ENCODE results near the gene RYR1. TPM values are rescaled to one million over a fixed set of nuclear protein-coding genes. Genes with fewer than 3 reads are reported as not detected.
"Not testable (repeated sequence)": the region's sequence is repeated elsewhere in the genome, so short reads cannot be mapped to it uniquely, and the experiment has no call there.

Gene RYR1
- total RNA-seq, 1 donor from 2014 or later, result 0.32 TPM

DNA sequence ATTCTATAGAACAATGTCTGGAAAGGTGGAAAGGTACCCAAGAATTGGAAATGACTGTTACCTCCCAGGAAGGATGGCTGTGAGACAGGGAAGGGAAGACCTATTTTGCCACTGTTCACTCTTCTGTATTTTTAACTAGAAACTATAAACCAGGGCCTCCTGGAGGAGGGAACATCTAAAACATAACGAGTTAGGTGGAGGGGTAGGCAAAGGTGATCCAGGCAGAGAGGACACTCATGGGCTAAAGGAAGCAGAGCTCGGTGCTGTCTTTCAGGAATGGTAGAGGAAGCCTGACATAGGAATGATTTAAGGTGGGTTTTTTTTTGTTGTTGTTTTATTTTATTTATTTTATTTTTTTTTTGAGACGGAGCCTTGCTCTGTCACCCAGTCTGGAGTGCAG lies 191.3 kb downstream of the RYR1 start:
- peaks cover 16% of the 10 kb centered on the region for H3K79me2 ChIP-seq (ENCODE audit: insufficient read depth, low read length)
- H3K9ac ChIP-seq (ENCODE audit: low read length), result no peak overlapping the region
- H3K27me3 ChIP-seq (ENCODE audit: insufficient read depth, low read length), result no peaks in the 10 kb centered on the region
- Mint-ChIP-seq H3K27me3 (ENCODE audit: low read depth, unreplicated experiment) (no peaks in the 10 kb centered on the region), H3K36me3 (ENCODE audit: low read depth, unreplicated experiment) (peaks cover 8% of the 10 kb centered on the region), H3K4me1 (ENCODE audit: low read depth, unreplicated experiment) (peaks cover 6% of the 10 kb centered on the region), H3K9me3 (ENCODE audit: unreplicated experiment) (no peaks in the 10 kb centered on the region), H3K27ac (ENCODE audit: unreplicated experiment) (no peak overlapping the region), H3K4me3 (ENCODE audit: unreplicated experiment) (peak overlapping the region; percentile 8)
- TF ChIP-seq, protein P1, sequence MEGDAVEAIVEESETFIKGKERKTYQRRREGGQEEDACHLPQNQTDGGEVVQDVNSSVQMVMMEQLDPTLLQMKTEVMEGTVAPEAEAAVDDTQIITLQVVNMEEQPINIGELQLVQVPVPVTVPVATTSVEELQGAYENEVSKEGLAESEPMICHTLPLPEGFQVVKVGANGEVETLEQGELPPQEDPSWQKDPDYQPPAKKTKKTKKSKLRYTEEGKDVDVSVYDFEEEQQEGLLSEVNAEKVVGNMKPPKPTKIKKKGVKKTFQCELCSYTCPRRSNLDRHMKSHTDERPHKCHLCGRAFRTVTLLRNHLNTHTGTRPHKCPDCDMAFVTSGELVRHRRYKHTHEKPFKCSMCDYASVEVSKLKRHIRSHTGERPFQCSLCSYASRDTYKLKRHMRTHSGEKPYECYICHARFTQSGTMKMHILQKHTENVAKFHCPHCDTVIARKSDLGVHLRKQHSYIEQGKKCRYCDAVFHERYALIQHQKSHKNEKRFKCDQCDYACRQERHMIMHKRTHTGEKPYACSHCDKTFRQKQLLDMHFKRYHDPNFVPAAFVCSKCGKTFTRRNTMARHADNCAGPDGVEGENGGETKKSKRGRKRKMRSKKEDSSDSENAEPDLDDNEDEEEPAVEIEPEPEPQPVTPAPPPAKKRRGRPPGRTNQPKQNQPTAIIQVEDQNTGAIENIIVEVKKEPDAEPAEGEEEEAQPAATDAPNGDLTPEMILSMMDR (IDR thresholded peaks at IDR 0.05; ENCODE audit: insufficient read depth, low read depth, low read length), result no peak
- no peak for TF ChIP-seq EZH2 (IDR thresholded peaks at IDR 0.05; ENCODE audit: insufficient read depth, low read length)
- DNase-seq (ENCODE audit: low read depth) (no peak), FAIRE-seq (no peak)
- H3K27ac ChIP-seq (ENCODE audit: low read depth, low read length), result no peak overlapping the region
- no peak overlapping the region for H3K4me2 ChIP-seq (ENCODE audit: low read length)
- H3K4me3 ChIP-seq (ENCODE audit: insufficient read depth, low read depth, low read length), result no peak overlapping the region
- peaks cover 30% of the 10 kb centered on the region for H4K20me1 ChIP-seq (ENCODE audit: insufficient read depth, low read length)
- H3K36me3 ChIP-seq (ENCODE audit: insufficient read depth, low read length), result peaks cover 36% of the 10 kb centered on the region
- H3K4me1 ChIP-seq (ENCODE audit: insufficient read depth, low read length), result peaks cover 5% of the 10 kb centered on the region
- H2AFZ ChIP-seq (ENCODE audit: low read depth, low read length), result no peak overlapping the region
- H3K9me3 ChIP-seq (ENCODE audit: insufficient read depth, low read depth, low read length), result no peaks in the 10 kb centered on the region

DNA sequence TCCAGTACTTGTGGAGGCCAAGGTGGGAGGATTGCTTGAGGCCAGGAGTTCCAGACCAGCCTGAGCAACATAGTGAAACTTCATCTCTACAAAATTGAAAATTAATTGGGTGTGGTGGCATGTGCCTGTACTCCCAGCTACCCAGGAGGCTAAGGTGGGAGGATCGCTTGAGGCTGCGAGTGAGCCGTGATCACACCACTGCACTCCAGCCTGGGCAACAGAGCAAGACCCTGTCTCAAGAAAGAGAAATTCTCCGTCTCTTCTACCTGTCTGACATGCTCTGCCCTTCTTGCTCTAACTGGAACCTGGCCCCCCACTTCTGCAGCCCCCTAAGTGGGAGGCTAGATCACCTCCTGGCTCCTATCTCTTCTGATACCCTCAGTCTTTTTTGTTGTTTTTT lies 192.9 kb downstream of the RYR1 start:
- Histone ChIP-seq H3K27me3 (ENCODE audit: insufficient read depth, low read length) (no peaks in the 10 kb centered on the region), H3K9ac (ENCODE audit: low read length) (no peak overlapping the region), H4K20me1 (ENCODE audit: insufficient read depth, low read length) (peaks cover 23% of the 10 kb centered on the region), H3K36me3 (ENCODE audit: insufficient read depth, low read length) (peaks cover 32% of the 10 kb centered on the region), H2AFZ (ENCODE audit: low read depth, low read length) (no peak overlapping the region), H3K4me3 (ENCODE audit: insufficient read depth, low read depth, low read length) (no peak overlapping the region), H3K4me2 (ENCODE audit: low read length) (no peak overlapping the region), H3K4me1 (ENCODE audit: insufficient read depth, low read length) (no peaks in the 10 kb centered on the region), H3K79me2 (ENCODE audit: insufficient read depth, low read length) (peaks cover 3% of the 10 kb centered on the region), H3K27ac (ENCODE audit: low read depth, low read length) (no peak overlapping the region), H3K9me3 (ENCODE audit: insufficient read depth, low read depth, low read length) (no peaks in the 10 kb centered on the region)
- H3K4me1 Mint-ChIP-seq (ENCODE audit: low read depth, unreplicated experiment), result no peaks in the 10 kb centered on the region
- TF ChIP-seq, protein P1 (IDR thresholded peaks at IDR 0.05; ENCODE audit: insufficient read depth, low read depth, low read length), result no peak
- TF ChIP-seq EZH2 (IDR thresholded peaks at IDR 0.05; ENCODE audit: insufficient read depth, low read length), result no peak
- H3K4me3 Mint-ChIP-seq (ENCODE audit: unreplicated experiment), result no peak overlapping the region
- H3K27me3 Mint-ChIP-seq (ENCODE audit: low read depth, unreplicated experiment), result no peaks in the 10 kb centered on the region
- H3K9me3 Mint-ChIP-seq (ENCODE audit: unreplicated experiment), result no peaks in the 10 kb centered on the region
- H3K36me3 Mint-ChIP-seq (ENCODE audit: low read depth, unreplicated experiment), result peaks cover 12% of the 10 kb centered on the region
- H3K27ac Mint-ChIP-seq (ENCODE audit: unreplicated experiment), result no peak overlapping the region
- FAIRE-seq, result no peak
- DNase-seq (ENCODE audit: low read depth), result no peak

DNA sequence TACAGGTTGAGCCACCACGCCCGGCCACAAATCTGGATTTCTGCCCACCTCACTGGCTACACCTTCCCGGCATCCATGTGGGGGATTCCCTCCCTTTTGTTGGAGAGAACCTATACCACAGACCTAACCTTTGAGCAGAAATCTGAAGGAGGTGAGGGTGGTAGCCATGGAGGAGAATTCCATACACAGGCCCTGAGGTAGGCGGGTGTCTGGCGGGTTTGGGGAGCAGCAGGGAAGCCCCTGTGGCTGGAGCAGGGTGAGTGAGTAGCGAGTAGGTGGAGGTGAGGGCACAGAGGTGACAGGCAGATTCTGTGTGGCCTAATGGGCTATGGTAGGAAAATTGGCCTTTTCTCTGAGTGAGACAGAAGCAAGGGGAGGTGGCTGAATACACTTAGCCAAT lies 196.1 kb downstream of the RYR1 start:
- Histone ChIP-seq H2AFZ (ENCODE audit: low read depth, low read length) (no peak overlapping the region), H3K9me3 (ENCODE audit: insufficient read depth, low read depth, low read length) (no peaks in the 10 kb centered on the region), H3K4me1 (ENCODE audit: insufficient read depth, low read length) (no peaks in the 10 kb centered on the region), H3K9ac (ENCODE audit: low read length) (no peak overlapping the region), H3K4me3 (ENCODE audit: insufficient read depth, low read depth, low read length) (no peak overlapping the region), H3K27ac (ENCODE audit: low read depth, low read length) (no peak overlapping the region), H3K27me3 (ENCODE audit: insufficient read depth, low read length) (no peaks in the 10 kb centered on the region), H3K36me3 (ENCODE audit: insufficient read depth, low read length) (peaks cover 27% of the 10 kb centered on the region), H3K79me2 (ENCODE audit: insufficient read depth, low read length) (no peaks in the 10 kb centered on the region), H3K4me2 (ENCODE audit: low read length) (no peak overlapping the region), H4K20me1 (ENCODE audit: insufficient read depth, low read length) (peaks cover 10% of the 10 kb centered on the region)
- DNase-seq (ENCODE audit: low read depth) (no peak), FAIRE-seq (no peak)
- Mint-ChIP-seq H3K27me3 (ENCODE audit: low read depth, unreplicated experiment) (no peaks in the 10 kb centered on the region), H3K27ac (ENCODE audit: unreplicated experiment) (no peak overlapping the region), H3K36me3 (ENCODE audit: low read depth, unreplicated experiment) (peaks cover 23% of the 10 kb centered on the region), H3K4me1 (ENCODE audit: low read depth, unreplicated experiment) (peaks cover 1% of the 10 kb centered on the region), H3K9me3 (ENCODE audit: unreplicated experiment) (no peaks in the 10 kb centered on the region), H3K4me3 (ENCODE audit: unreplicated experiment) (no peak overlapping the region)
- TF ChIP-seq, protein P1 (IDR thresholded peaks at IDR 0.05; ENCODE audit: insufficient read depth, low read depth, low read length), result no peak
- no peak for TF ChIP-seq EZH2 (IDR thresholded peaks at IDR 0.05; ENCODE audit: insufficient read depth, low read length)

DNA sequence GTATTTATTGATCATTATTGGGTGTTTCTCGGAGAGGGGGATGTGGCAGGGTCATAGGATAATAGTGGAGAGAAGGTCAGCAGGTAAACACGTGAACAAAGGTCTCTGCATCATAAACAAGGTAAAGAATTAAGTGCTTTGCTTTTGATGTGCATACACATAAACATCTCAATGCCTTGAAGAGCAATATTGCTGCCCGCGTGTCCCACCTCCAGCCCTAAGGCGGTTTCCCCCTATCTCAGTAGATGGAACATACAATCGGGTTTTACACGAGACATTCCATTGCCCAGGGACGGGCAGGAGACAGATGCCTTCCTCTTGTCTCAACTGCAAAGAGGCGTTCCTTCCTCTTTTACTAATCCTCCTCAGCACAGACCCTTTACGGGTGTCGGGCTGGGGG lies 197.8 kb downstream of the RYR1 start:
- not testable (repeated sequence) for H3K9me3 ChIP-seq (ENCODE audit: insufficient read depth, low read depth, low read length); H3K27ac Mint-ChIP-seq (ENCODE audit: unreplicated experiment); DNase-seq (ENCODE audit: low read depth); FAIRE-seq; H3K27me3 ChIP-seq (ENCODE audit: insufficient read depth, low read length); H3K4me2 ChIP-seq (ENCODE audit: low read length); H3K4me3 ChIP-seq (ENCODE audit: insufficient read depth, low read depth, low read length); H3K4me1 Mint-ChIP-seq (ENCODE audit: low read depth, unreplicated experiment); H2AFZ ChIP-seq (ENCODE audit: low read depth, low read length); H3K27ac ChIP-seq (ENCODE audit: low read depth, low read length); H3K9ac ChIP-seq (ENCODE audit: low read length); H3K27me3 Mint-ChIP-seq (ENCODE audit: low read depth, unreplicated experiment); H3K9me3 Mint-ChIP-seq (ENCODE audit: unreplicated experiment); H3K4me1 ChIP-seq (ENCODE audit: insufficient read depth, low read length); H3K4me3 Mint-ChIP-seq (ENCODE audit: unreplicated experiment); H3K79me2 ChIP-seq (ENCODE audit: insufficient read depth, low read length)
- Histone ChIP-seq H4K20me1 (ENCODE audit: insufficient read depth, low read length) (peaks cover 14% of the 10 kb centered on the region), H3K36me3 (ENCODE audit: insufficient read depth, low read length) (peaks cover 20% of the 10 kb centered on the region)
- peaks cover 27% of the 10 kb centered on the region for H3K36me3 Mint-ChIP-seq (ENCODE audit: low read depth, unreplicated experiment)

Measured in astrocyte (in vitro differentiated cells and primary cell).